Upper lobe of left lung (tissue), 4 donors: ENCODE measurements around the gene TSPAN32.

ENCODE experiments used
- POLR2AphosphoS5 ChIP-seq, 2 donors: sonication (generic); formaldehyde crosslinking; IDR thresholded peaks; one replicate each; pipeline ENCODE4 v1.5.1; 2017; ENCODE audit warnings: antibody characterized with exemption in 2 of 2
- TF ChIP-seq, protein P1 (sequence below), 6 experiments: fragments of 450-650 bp in 4 of 6; fragments of 200-600 bp in 2 of 6; sonication (generic) in 2 of 6; IDR thresholded peaks; one replicate each; pipeline ENCODE4 v1.5.1; 2016 to 2019; ENCODE audit warnings: antibody characterized with exemption in 6 of 6

DNA sequence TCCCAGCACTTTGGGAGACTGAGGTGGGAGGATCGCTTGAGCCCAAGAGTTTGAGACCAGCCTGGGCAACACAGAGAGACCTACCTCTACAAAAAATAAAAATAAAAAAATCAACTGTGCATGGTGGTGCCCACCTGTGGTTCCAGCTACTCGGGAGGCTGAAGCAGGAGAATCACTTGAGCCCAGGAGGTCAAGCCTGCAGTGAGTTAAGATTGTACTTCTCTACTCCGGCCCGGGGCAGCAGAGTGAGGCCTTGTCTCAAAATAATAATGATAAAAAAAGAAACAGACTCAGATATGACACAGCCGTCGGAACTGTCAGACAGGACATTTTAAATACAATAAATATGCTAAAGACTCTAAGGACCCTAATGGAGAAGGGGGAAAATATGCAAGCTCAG lies 49.8 kb upstream of the TSPAN32 start:
- TF ChIP-seq POLR2AphosphoS5 (IDR thresholded peaks at IDR 0.05): no peak
- TF ChIP-seq, protein P1, sequence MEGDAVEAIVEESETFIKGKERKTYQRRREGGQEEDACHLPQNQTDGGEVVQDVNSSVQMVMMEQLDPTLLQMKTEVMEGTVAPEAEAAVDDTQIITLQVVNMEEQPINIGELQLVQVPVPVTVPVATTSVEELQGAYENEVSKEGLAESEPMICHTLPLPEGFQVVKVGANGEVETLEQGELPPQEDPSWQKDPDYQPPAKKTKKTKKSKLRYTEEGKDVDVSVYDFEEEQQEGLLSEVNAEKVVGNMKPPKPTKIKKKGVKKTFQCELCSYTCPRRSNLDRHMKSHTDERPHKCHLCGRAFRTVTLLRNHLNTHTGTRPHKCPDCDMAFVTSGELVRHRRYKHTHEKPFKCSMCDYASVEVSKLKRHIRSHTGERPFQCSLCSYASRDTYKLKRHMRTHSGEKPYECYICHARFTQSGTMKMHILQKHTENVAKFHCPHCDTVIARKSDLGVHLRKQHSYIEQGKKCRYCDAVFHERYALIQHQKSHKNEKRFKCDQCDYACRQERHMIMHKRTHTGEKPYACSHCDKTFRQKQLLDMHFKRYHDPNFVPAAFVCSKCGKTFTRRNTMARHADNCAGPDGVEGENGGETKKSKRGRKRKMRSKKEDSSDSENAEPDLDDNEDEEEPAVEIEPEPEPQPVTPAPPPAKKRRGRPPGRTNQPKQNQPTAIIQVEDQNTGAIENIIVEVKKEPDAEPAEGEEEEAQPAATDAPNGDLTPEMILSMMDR (IDR thresholded peaks at IDR 0.05): no peak
